ENCODE results near the gene KIAA0825. TPM values are rescaled to one million over a fixed set of nuclear protein-coding genes. Genes with fewer than 3 reads are reported as not detected.

Gene KIAA0825
- total RNA-seq, 1 experiment from 2014 or later = 1.3 TPM

DNA sequence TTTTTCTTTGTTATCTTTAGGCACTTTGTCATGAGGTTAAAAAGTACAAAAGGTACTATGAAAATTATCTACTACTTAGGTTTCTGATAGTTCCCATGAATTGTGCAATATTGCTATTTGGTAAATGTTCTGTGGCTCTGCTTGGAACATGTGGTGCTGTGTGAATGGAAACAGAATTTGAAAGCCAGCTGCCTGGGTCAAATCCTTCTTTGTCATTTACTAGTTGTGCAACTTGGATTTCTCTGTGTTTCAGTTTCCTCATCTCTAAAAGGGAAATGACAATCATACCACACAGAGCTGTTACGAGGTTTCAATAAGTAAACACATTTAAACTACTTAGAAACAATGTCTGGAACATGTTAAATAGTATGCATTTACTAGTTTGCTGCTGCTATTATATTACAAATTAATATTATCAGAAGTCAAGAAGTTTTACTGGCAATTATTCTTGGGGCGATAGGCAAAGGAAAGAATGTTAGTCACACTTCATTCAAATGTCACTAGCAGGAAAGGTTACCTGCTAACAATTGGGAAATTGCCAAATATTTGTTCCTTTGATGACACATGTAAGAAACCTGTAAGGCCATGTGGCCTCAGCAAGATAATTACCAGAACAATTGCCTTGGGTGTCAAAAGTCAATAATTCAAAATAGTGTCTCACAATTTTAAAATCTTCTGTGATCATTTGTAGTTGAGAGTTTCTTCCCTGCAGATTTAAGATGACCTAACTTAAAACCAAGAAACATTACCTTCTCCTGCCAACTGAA, 184.8 kb downstream of the KIAA0825 start:
- H3K4me1 Mint-ChIP-seq = peaks cover 10% of the 10 kb centered on the region
- peaks cover 23% of the 10 kb centered on the region for H3K9me3 Mint-ChIP-seq
- TF ChIP-seq ZNF416 (CRISPR knock-in tag; IDR thresholded peaks at IDR 0.05) (no peak), ETV6 (CRISPR knock-in tag; IDR thresholded peaks at IDR 0.05) (no peak), ESRRA (CRISPR knock-in tag; IDR thresholded peaks at IDR 0.05; ENCODE audit: borderline replicate concordance) (no peak), ZNF423 (CRISPR knock-in tag; IDR thresholded peaks at IDR 0.05) (no peak), FOXK1 (CRISPR knock-in tag; IDR thresholded peaks at IDR 0.05) (no peak), GABPB1 (CRISPR knock-in tag; IDR thresholded peaks at IDR 0.05) (no peak), ATF1 (CRISPR knock-in tag; IDR thresholded peaks at IDR 0.05) (no peak), KAT7 (CRISPR knock-in tag; IDR thresholded peaks at IDR 0.05; ENCODE audit: borderline replicate concordance) (no peak), NR3C1 (CRISPR knock-in tag; conservative IDR thresholded peaks at IDR 0.05; ENCODE audit: low read depth) (no peak), EMX1 (CRISPR knock-in tag; IDR thresholded peaks at IDR 0.05) (no peak), JUN (CRISPR knock-in tag; IDR thresholded peaks at IDR 0.05) (no peak), SOX15 (CRISPR knock-in tag; IDR thresholded peaks at IDR 0.05) (no peak)
- TF ChIP-seq, protein P1, sequence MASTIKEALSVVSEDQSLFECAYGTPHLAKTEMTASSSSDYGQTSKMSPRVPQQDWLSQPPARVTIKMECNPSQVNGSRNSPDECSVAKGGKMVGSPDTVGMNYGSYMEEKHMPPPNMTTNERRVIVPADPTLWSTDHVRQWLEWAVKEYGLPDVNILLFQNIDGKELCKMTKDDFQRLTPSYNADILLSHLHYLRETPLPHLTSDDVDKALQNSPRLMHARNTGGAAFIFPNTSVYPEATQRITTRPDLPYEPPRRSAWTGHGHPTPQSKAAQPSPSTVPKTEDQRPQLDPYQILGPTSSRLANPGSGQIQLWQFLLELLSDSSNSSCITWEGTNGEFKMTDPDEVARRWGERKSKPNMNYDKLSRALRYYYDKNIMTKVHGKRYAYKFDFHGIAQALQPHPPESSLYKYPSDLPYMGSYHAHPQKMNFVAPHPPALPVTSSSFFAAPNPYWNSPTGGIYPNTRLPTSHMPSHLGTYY (CRISPR knock-in tag; IDR thresholded peaks at IDR 0.05) = no peak
- TF ChIP-seq, protein P2, sequence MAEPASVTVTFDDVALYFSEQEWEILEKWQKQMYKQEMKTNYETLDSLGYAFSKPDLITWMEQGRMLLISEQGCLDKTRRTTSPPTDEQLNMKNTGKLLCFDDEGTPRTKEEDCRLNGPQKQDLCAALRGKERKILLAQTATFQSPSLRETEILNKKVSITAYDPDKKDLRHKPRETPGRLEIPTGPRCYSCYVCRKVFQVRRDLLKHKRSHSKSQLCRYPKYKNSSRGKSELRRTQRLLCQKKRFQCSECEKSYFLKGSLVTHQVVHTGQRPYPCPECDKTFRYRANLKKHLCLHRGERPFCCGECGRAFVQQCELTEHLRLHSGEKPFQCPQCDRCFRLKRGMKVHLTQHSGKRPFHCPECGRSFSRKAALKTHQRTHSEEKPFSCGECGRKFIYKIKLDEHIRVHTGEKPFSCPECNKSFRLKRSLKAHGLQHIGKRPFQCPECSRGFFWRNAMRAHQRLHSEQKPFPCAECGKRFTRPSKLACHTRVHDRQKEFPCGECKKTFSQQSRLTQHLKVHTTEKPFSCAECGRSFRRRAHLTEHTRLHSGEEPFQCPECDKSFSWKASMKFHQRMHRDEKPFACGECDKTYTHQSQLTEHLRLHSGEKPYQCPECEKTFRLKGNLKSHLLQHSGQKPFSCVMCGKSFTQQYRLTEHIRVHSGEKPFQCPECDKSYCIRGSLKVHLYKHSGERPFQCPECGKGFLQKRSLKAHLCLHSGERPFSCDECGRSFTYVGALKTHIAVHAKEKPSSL (CRISPR knock-in tag; conservative IDR thresholded peaks at IDR 0.05) = no peak
- TF ChIP-seq, protein P3, sequence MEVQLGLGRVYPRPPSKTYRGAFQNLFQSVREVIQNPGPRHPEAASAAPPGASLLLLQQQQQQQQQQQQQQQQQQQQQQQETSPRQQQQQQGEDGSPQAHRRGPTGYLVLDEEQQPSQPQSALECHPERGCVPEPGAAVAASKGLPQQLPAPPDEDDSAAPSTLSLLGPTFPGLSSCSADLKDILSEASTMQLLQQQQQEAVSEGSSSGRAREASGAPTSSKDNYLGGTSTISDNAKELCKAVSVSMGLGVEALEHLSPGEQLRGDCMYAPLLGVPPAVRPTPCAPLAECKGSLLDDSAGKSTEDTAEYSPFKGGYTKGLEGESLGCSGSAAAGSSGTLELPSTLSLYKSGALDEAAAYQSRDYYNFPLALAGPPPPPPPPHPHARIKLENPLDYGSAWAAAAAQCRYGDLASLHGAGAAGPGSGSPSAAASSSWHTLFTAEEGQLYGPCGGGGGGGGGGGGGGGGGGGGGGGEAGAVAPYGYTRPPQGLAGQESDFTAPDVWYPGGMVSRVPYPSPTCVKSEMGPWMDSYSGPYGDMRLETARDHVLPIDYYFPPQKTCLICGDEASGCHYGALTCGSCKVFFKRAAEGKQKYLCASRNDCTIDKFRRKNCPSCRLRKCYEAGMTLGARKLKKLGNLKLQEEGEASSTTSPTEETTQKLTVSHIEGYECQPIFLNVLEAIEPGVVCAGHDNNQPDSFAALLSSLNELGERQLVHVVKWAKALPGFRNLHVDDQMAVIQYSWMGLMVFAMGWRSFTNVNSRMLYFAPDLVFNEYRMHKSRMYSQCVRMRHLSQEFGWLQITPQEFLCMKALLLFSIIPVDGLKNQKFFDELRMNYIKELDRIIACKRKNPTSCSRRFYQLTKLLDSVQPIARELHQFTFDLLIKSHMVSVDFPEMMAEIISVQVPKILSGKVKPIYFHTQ (CRISPR knock-in tag; IDR thresholded peaks at IDR 0.05) = no peak
- TF ChIP-seq, protein P4, sequence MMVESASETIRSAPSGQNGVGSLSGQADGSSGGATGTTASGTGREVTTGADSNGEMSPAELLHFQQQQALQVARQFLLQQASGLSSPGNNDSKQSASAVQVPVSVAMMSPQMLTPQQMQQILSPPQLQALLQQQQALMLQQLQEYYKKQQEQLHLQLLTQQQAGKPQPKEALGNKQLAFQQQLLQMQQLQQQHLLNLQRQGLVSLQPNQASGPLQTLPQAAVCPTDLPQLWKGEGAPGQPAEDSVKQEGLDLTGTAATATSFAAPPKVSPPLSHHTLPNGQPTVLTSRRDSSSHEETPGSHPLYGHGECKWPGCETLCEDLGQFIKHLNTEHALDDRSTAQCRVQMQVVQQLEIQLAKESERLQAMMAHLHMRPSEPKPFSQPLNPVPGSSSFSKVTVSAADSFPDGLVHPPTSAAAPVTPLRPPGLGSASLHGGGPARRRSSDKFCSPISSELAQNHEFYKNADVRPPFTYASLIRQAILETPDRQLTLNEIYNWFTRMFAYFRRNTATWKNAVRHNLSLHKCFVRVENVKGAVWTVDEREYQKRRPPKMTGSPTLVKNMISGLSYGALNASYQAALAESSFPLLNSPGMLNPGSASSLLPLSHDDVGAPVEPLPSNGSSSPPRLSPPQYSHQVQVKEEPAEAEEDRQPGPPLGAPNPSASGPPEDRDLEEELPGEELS (CRISPR knock-in tag; IDR thresholded peaks at IDR 0.05) = no peak
- TF ChIP-seq, protein P5, sequence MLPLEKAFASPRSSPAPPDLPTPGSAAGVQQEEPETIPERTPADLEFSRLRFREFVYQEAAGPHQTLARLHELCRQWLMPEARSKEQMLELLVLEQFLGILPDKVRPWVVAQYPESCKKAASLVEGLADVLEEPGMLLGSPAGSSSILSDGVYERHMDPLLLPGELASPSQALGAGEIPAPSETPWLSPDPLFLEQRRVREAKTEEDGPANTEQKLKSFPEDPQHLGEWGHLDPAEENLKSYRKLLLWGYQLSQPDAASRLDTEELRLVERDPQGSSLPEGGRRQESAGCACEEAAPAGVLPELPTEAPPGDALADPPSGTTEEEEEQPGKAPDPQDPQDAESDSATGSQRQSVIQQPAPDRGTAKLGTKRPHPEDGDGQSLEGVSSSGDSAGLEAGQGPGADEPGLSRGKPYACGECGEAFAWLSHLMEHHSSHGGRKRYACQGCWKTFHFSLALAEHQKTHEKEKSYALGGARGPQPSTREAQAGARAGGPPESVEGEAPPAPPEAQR (CRISPR knock-in tag; IDR thresholded peaks at IDR 0.05) = no peak
- TF ChIP-seq, protein P6, sequence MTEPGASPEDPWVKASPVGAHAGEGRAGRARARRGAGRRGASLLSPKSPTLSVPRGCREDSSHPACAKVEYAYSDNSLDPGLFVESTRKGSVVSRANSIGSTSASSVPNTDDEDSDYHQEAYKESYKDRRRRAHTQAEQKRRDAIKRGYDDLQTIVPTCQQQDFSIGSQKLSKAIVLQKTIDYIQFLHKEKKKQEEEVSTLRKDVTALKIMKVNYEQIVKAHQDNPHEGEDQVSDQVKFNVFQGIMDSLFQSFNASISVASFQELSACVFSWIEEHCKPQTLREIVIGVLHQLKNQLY (CRISPR knock-in tag; IDR thresholded peaks at IDR 0.05) = no peak
- TF ChIP-seq, protein P7, sequence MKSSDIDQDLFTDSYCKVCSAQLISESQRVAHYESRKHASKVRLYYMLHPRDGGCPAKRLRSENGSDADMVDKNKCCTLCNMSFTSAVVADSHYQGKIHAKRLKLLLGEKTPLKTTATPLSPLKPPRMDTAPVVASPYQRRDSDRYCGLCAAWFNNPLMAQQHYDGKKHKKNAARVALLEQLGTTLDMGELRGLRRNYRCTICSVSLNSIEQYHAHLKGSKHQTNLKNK (CRISPR knock-in tag; IDR thresholded peaks at IDR 0.05) = no peak
- DNase-seq (ENCODE audit: low spot score) = no peak
- no peak overlapping the region for H3K4me3 Mint-ChIP-seq
- H3K27me3 Mint-ChIP-seq (ENCODE audit: low read depth) = no peaks in the 10 kb centered on the region
- no peak for ATAC-seq
- H3K27ac Mint-ChIP-seq = no peak overlapping the region
- peaks cover 13% of the 10 kb centered on the region for H3K36me3 Mint-ChIP-seq
- CTCF ChIA-PET = no interaction called here
- POLR2A ChIA-PET = no interaction called here
